Endothelial cell of umbilical vein (primary cell): ENCODE data around the gene TMPRSS4. TPM values are rescaled to one million over a fixed set of nuclear protein-coding genes. Genes with fewer than 3 reads are reported as not detected.

ENCODE experiments used
- BruUV-seq: library from RNA; stranded (reverse); fragments of 400-500 nt; replicated peaks from 2 replicates; lab custom pipeline; 2021; lab: Mats Ljungman, UMichigan
- CTCF ChIA-PET: fragments of 300-600, 350-600 bp; sonication (Branson Sonifier 250); formaldehyde crosslinking; loops from one replicate; lab custom pipeline; 2021; ENCODE audit warnings: antibody characterized with exemption, inconsistent platforms; lab: Charles Lee
- POLR2A ChIA-PET: fragments of 300-600, 350-600 bp; sonication (Branson Sonifier 250); formaldehyde crosslinking; loops from one replicate; lab custom pipeline; 2021; ENCODE audit warnings: antibody characterized with exemption, inconsistent platforms; lab: Charles Lee
- DNase-seq: peaks from one replicate; pipeline ENCODE4 v3.0.0-alpha.2; 2011; ENCODE audit warnings: low read depth, low spot score
- FAIRE-seq: peaks from 2 replicates; lab custom pipeline; 2011; peaks lifted over from hg19 to GRCh38; lab: Jason Lieb, UNC
- H2AFZ ChIP-seq: 2 replicates; pipeline ENCODE4 v1.6.0; 2012; ENCODE audit warnings: low read depth, low read length, control low read depth, inconsistent platforms
- H3K27ac ChIP-seq: 2 replicates; pipeline ENCODE4 v1.5.1; 2011; ENCODE audit warnings: low read depth, mild to moderate bottlenecking, control low read depth, low read length, moderate library complexity; ENCODE audit not compliant: insufficient read depth
- H3K27me3 ChIP-seq, 2 experiments: 2 replicates each; pipeline versions ENCODE4 v1.6.0 to v1.6.1; 2011; ENCODE audit warnings: low read length in 2 of 2, mixed read lengths in 1 of 2; ENCODE audit not compliant: control insufficient read depth in 2 of 2, insufficient read depth in 2 of 2
- H3K36me3 ChIP-seq, 2 experiments: 2 replicates in 1 of 2; 3 replicates in 1 of 2; pipeline ENCODE4 v1.5.1; 2011; ENCODE audit warnings: low read length in 2 of 2, mild to moderate bottlenecking in 1 of 2, moderate library complexity in 1 of 2; ENCODE audit not compliant: control insufficient read depth in 2 of 2, insufficient read depth in 2 of 2; ENCODE audit errors: extremely low read depth in 1 of 2
- H3K4me1 ChIP-seq: 3 replicates; pipeline ENCODE4 v1.5.1; 2011; ENCODE audit warnings: mild to moderate bottlenecking, low read length; ENCODE audit not compliant: control insufficient read depth, insufficient read depth; ENCODE audit errors: extremely low read depth
- H3K4me2 ChIP-seq: 2 replicates; pipeline ENCODE4 v1.6.1; 2011; ENCODE audit warnings: low read length, control low read depth, mixed read lengths; ENCODE audit not compliant: insufficient read depth
- H3K4me3 ChIP-seq, 3 experiments: fragments of 200-600 bp in 1 of 3; sonication (generic), shearing (Covaris generic) in 1 of 3; replicated peaks in 1 of 3; 2 replicates each; pipeline ENCODE4 v1.5.1; 2011 to 2016; ENCODE audit warnings: control low read depth in 3 of 3, low read length in 3 of 3, mild to moderate bottlenecking in 2 of 3, inconsistent platforms in 1 of 3, low read depth in 1 of 3, moderate library complexity in 1 of 3; ENCODE audit not compliant: insufficient read depth in 1 of 3
- H3K79me2 ChIP-seq: 2 replicates; pipeline ENCODE4 v1.6.0; 2012; ENCODE audit warnings: low read length, inconsistent platforms; ENCODE audit not compliant: control insufficient read depth, insufficient read depth
- H3K9ac ChIP-seq: replicated peaks from 2 replicates; pipeline ENCODE3; 2011; ENCODE audit warnings: low read length, control low read depth; ENCODE audit not compliant: insufficient read depth; ENCODE audit errors: extremely low read depth
- H3K9me1 ChIP-seq: replicated peaks from 3 replicates; pipeline ENCODE4 v1.6.0; 2011; ENCODE audit warnings: mild to moderate bottlenecking, low read length; ENCODE audit not compliant: control insufficient read depth, insufficient read depth; ENCODE audit errors: extremely low read depth
- H3K9me3 ChIP-seq: replicated peaks from 2 replicates; pipeline ENCODE4 v1.5.1; 2012; ENCODE audit warnings: low read length, inconsistent platforms; ENCODE audit not compliant: control insufficient read depth, insufficient read depth
- H4K20me1 ChIP-seq: replicated peaks from 2 replicates; pipeline ENCODE3; 2011; ENCODE audit warnings: mild to moderate bottlenecking, low read length; ENCODE audit not compliant: control insufficient read depth, insufficient read depth; ENCODE audit errors: extremely low read depth
- EZH2 ChIP-seq: IDR thresholded peaks from 2 replicates; pipeline ENCODE4 v1.6.1; 2012; ENCODE audit warnings: borderline replicate concordance, low read depth, mild to moderate bottlenecking, moderate library complexity, low read length, inconsistent platforms; ENCODE audit not compliant: severe bottlenecking
- FOS ChIP-seq: IDR thresholded peaks from 2 replicates; pipeline ENCODE4 v1.6.1; 2011; ENCODE audit warnings: mild to moderate bottlenecking, low read length, moderate library complexity, borderline replicate concordance; ENCODE audit not compliant: insufficient read depth
- GATA2 ChIP-seq: IDR thresholded peaks from 2 replicates; pipeline ENCODE4 v1.7.0; 2011; ENCODE audit warnings: low read depth, mild to moderate bottlenecking, moderate library complexity, mixed read lengths, low read length; ENCODE audit not compliant: insufficient read length, insufficient read depth
- MYC ChIP-seq: IDR thresholded peaks from one replicate; pipeline ENCODE4 v1.6.1; 2011; ENCODE audit warnings: mild to moderate bottlenecking, low read depth, low read length
- dilution Hi-C: fragments of 300-500 bp; cut with MboI; formaldehyde crosslinking; loops from one replicate; pipeline ENCODE4 v1.15.0; 2019; ENCODE audit warnings: low sequenced_read_pairs; ENCODE audit not compliant: extremely low pct_ligation_motif_present
- intact Hi-C: fragments of 100-400 bp; cut with micrococcal nuclease; formaldehyde crosslinking; loops from one replicate; pipeline ENCODE4 v1.10.0; 2022
- polyA plus RNA-seq, 4 experiments: library from polyadenylated mRNA; depleted of rRNA in 3 of 4; stranded (reverse) in 3 of 4; unstranded in 1 of 4; fragments of >200 nt; gene quantifications; 2 replicates each; pipeline versions ENCODE4 v1.2.1 to v1.2.3, GENCODE V29; 2011 to 2012; ENCODE audit warnings: missing spikeins in 1 of 4
- total RNA-seq: library from RNA; stranded (reverse); gene quantifications from 2 replicates; pipeline ENCODE4 v1.2.3, GENCODE V29; 2021
- TF ChIP-seq, protein P1 (sequence below): IDR thresholded peaks from 2 replicates; pipeline ENCODE4 v1.6.1; 2011; ENCODE audit not compliant: insufficient read depth, insufficient read length

Gene TMPRSS4
- total and polyA plus RNA-seq, 2 donors (not counting 3 experiments of a cell fraction or from before 2014, with no cell fraction given) = not detected

DNA sequence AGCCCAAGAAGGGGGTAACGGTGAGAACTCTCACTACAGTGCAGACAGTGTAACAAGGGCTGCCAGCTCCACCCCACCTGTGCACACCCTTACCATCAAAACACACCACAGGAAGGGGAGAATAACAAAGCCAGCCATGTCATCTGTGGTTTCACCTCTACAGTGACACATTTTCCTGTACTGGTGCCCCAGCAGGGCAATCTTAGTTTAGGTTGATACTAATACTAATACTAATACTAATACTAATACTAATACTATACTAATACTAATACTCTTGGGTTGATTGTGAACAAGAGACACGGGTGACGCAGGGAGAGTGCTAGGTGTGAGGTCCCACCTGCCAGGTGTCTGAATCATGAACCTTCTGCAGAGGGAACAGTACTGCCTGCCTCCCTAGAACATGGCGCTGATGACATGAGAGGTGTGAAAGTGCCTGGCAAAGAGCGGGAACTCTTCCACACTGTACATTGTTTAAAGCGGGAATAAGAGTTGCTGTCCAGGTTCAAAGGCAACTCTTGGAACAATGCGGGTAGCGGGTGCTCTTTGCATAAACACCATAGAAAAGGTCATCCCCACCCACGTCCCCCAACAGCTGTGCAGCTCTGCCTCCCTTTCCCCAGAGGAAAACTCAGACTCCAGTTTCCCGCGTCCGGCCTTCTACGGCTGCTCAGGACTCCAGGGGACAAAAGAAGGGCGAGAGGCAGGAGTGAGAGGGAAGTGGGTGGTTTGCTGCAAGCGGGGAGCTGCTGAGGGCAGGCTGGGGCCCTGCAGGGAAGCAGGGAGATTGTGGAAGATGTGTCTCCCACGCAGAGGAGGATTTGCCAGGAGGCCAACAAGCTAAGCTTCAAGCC, 25.0 kb upstream of the TMPRSS4 start:
- FAIRE-seq (no peak), DNase-seq (no peak)
- no peak overlapping the region for H3K4me3 ChIP-seq
- ChIA-PET CTCF (interaction anchor here (1.2 to 8.0 kb wide), 15 partner anchors 10 to 626 kb away, joined by 3 to 213 read pairs (median 16); partner anchors contain the start of gene FXYD2), POLR2A (no interaction called here)
- dilution Hi-C loops = no loop called here
- no peaks in the 10 kb centered on the region for H3K79me2 ChIP-seq
- no peaks in the 10 kb centered on the region for H3K9me3 ChIP-seq
- intact Hi-C loops = no loop called here
- no peak overlapping the region for H2AFZ ChIP-seq
- H3K27ac ChIP-seq = no peak overlapping the region
- no peaks in the 10 kb centered on the region for H3K4me1 ChIP-seq
- no peak overlapping the region for H3K9ac ChIP-seq
- no peaks in the 10 kb centered on the region for H3K9me1 ChIP-seq
- H3K36me3 ChIP-seq = no peaks in the 10 kb centered on the region
- H3K4me2 ChIP-seq = no peak overlapping the region
- BruUV-seq = no TSS peak
- peaks cover 5 to 7% of the 10 kb centered on the region in 2 experiments for H3K27me3 ChIP-seq
- no peaks in the 10 kb centered on the region for H4K20me1 ChIP-seq
- TF ChIP-seq GATA2 = no peak
- TF ChIP-seq FOS = no peak
- TF ChIP-seq, protein P1, sequence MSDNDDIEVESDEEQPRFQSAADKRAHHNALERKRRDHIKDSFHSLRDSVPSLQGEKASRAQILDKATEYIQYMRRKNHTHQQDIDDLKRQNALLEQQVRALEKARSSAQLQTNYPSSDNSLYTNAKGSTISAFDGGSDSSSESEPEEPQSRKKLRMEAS = no peak
- no peak for TF ChIP-seq MYC
- no peak for TF ChIP-seq EZH2
